ENCODE data around the gene PROKR1.

Gene PROKR1

GRCh38 chr2:68698567-68699377, 55.4 kb downstream of the PROKR1 start:
- FAIRE-seq (no peak), DNase-seq (ENCODE audit: low spot score) (no peak)

GRCh38 chr2:68700560-68700959, 57.2 kb downstream of the PROKR1 start:
- DNase-seq (ENCODE audit: low spot score): no peak
- FAIRE-seq: no peak

GRCh38 chr2:68706637-68707036, 63.3 kb downstream of the PROKR1 start:
- no peak for DNase-seq (ENCODE audit: low spot score)
- no peak for FAIRE-seq
